HUES48 (cell line): ENCODE results near the gene NT5C2.
A peak's percentile ranks its signal among the peaks of the same experiment; 100 is the strongest.
"Not testable (repeated sequence)": the region's sequence is repeated elsewhere in the genome, so short reads cannot be mapped to it uniquely, and the experiment has no call there.

Experiments used
- H3K27ac ChIP-seq: one replicate; pipeline ENCODE4 v1.7.0; 2013; ENCODE audit warnings: low read depth, low read length, inconsistent platforms
- H3K27me3 ChIP-seq: 2 replicates; pipeline ENCODE4 v1.6.1; 2013; ENCODE audit warnings: mild to moderate bottlenecking, low read length; ENCODE audit not compliant: control insufficient read depth, insufficient read depth
- H3K36me3 ChIP-seq: 2 replicates; pipeline ENCODE4 v1.6.1; 2013; ENCODE audit warnings: low read length; ENCODE audit not compliant: control insufficient read depth, insufficient read depth
- H3K4me1 ChIP-seq: 2 replicates; pipeline ENCODE4 v1.6.1; 2013; ENCODE audit warnings: mild to moderate bottlenecking, low read length; ENCODE audit not compliant: control insufficient read depth, insufficient read depth
- H3K4me3 ChIP-seq: 2 replicates; pipeline ENCODE4 v1.5.1; 2013; ENCODE audit warnings: mild to moderate bottlenecking, low read depth, low read length
- H3K9ac ChIP-seq: 2 replicates; pipeline ENCODE4 v1.6.1; 2013; ENCODE audit warnings: mild to moderate bottlenecking, low read depth, low read length, moderate library complexity
- H3K9me3 ChIP-seq: 2 replicates; pipeline ENCODE4 v1.6.1; 2013; ENCODE audit warnings: low read length; ENCODE audit not compliant: control insufficient read depth, insufficient read depth

NT5C2 gene

GRCh38 chr10:103163766-103164403 is 29.2 kb downstream of the NT5C2 start:
- not testable (repeated sequence) for H3K9ac ChIP-seq, H3K27ac ChIP-seq, H3K9me3 ChIP-seq, H3K4me3 ChIP-seq, H3K27me3 ChIP-seq, H3K4me1 ChIP-seq
- peaks cover 22% of the 10 kb centered on the region; the same call in 1 of the 2 replicates for H3K36me3 ChIP-seq

DNA sequence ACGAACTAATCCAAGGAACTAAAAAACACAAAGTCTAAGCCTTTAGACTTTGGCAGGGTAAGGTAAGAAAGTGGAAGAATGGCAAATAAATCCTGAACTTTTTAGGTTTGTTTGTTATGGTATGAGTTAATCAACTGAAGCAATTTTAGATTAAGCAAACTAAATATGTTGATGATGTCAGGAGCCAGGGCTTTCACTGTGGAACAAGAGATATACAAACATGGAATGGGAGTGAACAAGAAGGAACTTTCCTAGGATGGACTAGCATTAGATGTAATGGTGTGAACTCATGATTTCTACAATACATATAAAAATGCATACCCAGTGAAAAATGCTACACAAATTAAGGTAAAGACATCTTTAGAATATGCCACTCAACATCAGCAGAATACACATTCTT is 35.8 kb downstream of the NT5C2 start:
- Histone ChIP-seq H3K4me1 (peaks cover 33% of the 10 kb centered on the region), H3K9ac (no peak overlapping the region), H3K27ac (no peak overlapping the region), H3K4me3 (no peak overlapping the region), H3K9me3 (no peaks in the 10 kb centered on the region), H3K27me3 (no peaks in the 10 kb centered on the region), H3K36me3 (no peaks in the 10 kb centered on the region; the same call in 1 of the 2 replicates)

DNA sequence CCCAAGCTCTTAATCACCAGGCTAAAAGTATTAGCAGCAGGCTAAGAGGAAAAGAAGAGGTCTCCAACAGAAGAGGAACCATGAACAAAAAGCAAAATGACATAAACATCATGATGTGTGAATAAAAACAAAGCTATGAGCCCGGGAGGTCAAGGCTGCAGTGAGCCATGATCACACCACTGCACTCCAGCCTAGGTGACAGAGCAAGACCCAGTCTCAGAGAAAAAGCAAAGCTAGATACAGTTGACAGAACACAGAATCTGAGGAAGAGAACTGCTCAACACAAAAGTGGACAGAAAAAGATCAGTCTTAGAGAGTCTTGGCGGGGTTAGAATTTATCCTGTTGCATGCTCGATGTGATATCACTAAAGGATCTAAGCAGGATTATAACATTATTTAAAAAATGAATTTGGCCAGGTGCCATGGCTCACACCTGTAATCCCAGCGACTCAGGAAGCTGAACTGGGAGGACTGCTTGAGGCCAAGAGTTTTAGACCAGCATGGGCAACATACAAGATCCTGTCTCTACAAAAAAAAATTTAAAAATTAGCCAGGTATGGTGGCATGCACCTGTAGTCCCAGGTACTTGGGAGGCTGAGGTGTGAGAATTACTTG is 37.5 kb downstream of the NT5C2 start:
- no peaks in the 10 kb centered on the region for H3K27me3 ChIP-seq
- H3K4me3 ChIP-seq: no peak overlapping the region
- peaks cover 33% of the 10 kb centered on the region for H3K4me1 ChIP-seq
- no peaks in the 10 kb centered on the region for H3K9me3 ChIP-seq
- H3K9ac ChIP-seq: no peak overlapping the region
- H3K36me3 ChIP-seq: no peaks in the 10 kb centered on the region; the same call in 1 of the 2 replicates
- no peak overlapping the region for H3K27ac ChIP-seq

DNA sequence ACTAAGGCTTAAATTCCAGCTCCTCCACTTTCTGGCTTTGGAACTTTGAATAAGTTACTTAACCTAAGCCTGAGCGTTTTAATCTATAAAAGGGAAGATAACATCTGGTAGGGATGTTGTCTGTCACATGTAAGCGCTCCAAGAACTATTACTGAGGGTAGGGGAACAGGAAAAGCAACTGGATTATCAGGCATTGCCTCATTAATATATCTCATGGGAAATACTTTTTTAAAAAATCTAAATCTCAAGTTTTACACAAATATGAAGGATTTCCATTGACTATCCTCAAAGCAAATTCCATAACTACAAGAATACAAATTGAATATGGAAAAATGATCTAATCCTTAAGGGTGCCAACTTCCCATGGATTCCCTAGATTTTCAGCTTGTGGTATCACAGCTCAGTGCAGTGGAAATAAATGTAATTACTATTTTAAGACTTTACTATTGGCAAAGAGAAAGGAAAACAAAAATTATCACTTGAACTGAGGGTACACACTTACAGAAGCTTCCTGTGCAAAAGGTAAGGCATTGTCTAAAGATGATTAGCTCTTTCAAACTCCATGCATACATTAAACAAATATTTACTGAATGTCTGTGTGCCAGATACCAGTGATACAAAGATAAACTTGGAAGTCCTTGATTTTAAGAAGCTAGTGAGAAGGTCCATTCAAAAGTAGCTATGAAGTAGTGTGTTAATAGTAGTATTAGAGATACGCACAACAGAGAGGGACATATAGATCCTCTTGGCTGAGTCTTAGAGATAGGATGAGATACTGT is 38.4 kb downstream of the NT5C2 start:
- Histone ChIP-seq H3K27me3 (no peaks in the 10 kb centered on the region), H3K36me3 (no peaks in the 10 kb centered on the region; the same call in 1 of the 2 replicates), H3K4me1 (peaks cover 33% of the 10 kb centered on the region), H3K9ac (no peak overlapping the region), H3K4me3 (no peak overlapping the region), H3K9me3 (no peaks in the 10 kb centered on the region), H3K27ac (peak overlapping the region; percentile 93)

DNA sequence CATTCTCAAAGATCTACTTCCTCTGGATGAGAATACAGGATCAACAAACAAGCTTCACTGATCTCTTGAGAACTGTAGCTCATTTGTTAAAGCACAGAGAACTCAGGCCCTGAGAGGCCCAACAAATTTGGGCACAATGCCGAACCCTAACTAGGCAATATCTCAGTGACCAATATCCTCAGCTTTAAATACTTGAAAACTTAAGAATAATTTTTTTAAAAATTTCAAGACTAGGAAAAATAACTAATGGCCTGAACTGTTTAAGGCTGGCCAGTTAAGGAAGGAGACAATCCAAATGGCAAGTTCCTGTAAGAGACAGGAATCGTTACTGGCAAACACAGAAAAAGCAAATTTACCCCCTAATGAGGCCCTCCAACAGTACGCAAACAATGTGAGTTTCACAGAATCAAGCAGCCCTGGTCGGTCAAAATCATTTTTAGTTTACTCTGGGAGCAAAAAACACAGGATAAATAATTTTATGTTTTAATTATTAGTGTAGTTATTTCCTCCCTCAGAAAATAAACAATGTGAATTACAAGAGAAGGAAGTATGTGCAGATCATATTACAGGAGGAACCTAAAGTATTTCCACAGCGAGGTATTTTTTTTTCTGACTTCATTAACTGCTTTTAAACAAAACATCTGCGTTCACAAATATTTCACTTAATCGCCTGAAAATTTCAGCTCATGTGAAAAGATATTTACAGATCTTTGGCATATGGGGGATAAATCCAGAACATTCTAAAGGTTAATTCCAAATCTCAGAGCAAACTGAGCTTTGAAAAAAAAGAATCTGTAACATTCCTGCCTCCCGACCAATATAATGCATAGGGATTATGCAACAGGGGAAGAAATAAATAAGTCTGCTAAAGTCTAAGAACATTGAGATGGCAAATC is 39.5 kb downstream of the NT5C2 start:
- Histone ChIP-seq H3K4me1 (peaks cover 33% of the 10 kb centered on the region), H3K27ac (peak overlapping the region; percentile 93), H3K27me3 (no peaks in the 10 kb centered on the region), H3K4me3 (peak overlapping the region; percentile 23; the same call in 1 of the 2 replicates), H3K36me3 (no peaks in the 10 kb centered on the region; the same call in 1 of the 2 replicates), H3K9me3 (no peaks in the 10 kb centered on the region), H3K9ac (peak overlapping the region; percentile 14; the same call in 1 of the 2 replicates)

- H3K27ac ChIP-seq: no peak overlapping the region
Observed at GRCh38 chr10:103149991-103150622, 43.0 kb downstream of the NT5C2 start.

DNA sequence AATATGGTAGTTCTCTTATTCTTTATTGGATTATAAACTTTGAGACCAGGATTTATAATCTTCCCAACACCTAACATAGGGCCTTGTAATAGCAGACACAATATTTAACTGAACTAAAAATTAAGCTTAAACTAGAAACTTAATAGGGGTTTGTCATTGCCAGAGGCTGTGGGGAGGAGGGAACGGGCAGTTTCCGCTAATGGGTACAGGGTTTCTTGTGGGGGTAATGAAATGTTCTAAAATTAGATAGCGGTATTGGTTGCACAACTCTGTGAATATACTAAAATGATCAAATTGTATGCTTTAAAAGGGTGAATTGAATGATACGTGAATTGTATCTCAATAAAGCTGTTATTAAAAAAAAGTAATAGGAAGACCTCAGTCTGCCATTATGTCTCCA is 45.4 kb downstream of the NT5C2 start:
- Histone ChIP-seq H3K27me3 (no peaks in the 10 kb centered on the region), H3K27ac (no peak overlapping the region), H3K9me3 (no peaks in the 10 kb centered on the region), H3K36me3 (no peaks in the 10 kb centered on the region; the same call in 1 of the 2 replicates), H3K4me1 (peaks cover 18% of the 10 kb centered on the region), H3K4me3 (no peak overlapping the region), H3K9ac (no peak overlapping the region)

More at GRCh38 chr10:103149991-103150622, 43.0 kb downstream of the NT5C2 start:
- Histone ChIP-seq H3K27me3 (no peaks in the 10 kb centered on the region), H3K9ac (no peak overlapping the region), H3K36me3 (no peaks in the 10 kb centered on the region; the same call in 1 of the 2 replicates), H3K4me1 (peaks cover 43% of the 10 kb centered on the region), H3K9me3 (no peaks in the 10 kb centered on the region), H3K4me3 (no peak overlapping the region)

DNA sequence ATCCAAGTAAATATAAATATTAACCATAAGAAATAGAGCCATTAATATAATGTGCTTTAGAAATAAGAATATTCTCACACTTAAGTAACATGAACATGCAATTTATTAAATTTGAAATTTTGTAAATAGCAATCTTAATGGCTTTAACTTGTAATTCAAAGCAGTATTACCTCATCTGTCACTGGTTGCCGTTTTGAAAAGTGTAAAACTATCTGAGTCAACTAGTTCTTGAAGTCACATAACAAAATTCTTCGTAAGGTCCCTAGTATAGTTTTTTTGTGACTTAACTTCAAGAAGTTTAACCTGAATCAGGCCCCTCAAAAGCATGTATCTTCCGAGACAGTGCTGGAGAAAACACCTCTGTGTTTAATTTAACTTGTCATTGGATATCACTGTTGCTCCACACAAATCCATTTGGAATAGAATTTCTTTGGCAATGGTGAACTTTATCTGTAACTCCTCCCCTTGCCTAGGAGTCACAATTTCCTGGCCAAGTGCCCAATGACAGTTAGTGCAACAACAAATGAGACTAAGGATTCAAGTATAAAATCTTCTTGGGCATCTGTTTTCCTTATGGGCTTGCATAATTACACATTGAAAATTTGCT is 47.1 kb downstream of the NT5C2 start:
- H3K9ac ChIP-seq: no peak overlapping the region
- no peak overlapping the region for H3K4me3 ChIP-seq
- H3K36me3 ChIP-seq: no peaks in the 10 kb centered on the region
- no peaks in the 10 kb centered on the region for H3K27me3 ChIP-seq
- H3K9me3 ChIP-seq: no peaks in the 10 kb centered on the region
- no peak overlapping the region for H3K27ac ChIP-seq
- peaks cover 16% of the 10 kb centered on the region for H3K4me1 ChIP-seq

DNA sequence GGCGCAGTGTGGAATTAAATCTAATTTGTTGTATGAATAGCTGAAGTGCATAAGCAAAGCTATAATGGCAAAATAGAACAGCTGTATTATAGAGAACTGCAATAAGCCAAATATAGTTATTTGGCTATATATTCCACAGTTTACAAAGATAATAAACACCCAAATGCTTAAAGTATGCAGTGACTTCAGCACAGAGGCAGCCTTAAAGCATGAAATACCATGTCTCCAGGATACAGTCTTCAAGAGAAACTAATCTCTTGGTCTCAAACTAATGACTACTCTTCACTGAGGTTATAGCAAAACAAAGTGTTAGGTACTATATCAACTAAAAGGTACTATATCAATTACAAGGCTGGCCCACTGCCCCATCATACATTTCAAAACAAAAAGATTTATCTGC is 48.0 kb downstream of the NT5C2 start:
- H3K27me3 ChIP-seq: no peaks in the 10 kb centered on the region
- H3K27ac ChIP-seq: no peak overlapping the region
- peaks cover 16% of the 10 kb centered on the region for H3K4me1 ChIP-seq
- no peaks in the 10 kb centered on the region for H3K9me3 ChIP-seq
- H3K4me3 ChIP-seq: no peak overlapping the region
- no peaks in the 10 kb centered on the region; the same call in 1 of the 2 replicates for H3K36me3 ChIP-seq
- H3K9ac ChIP-seq: no peak overlapping the region

GRCh38 chr10:103144041-103144440 is 49.0 kb downstream of the NT5C2 start:
- Histone ChIP-seq H3K27me3 (no peaks in the 10 kb centered on the region), H3K9me3 (no peaks in the 10 kb centered on the region), H3K27ac (no peak overlapping the region), H3K4me3 (no peak overlapping the region), H3K9ac (no peak overlapping the region), H3K36me3 (peaks cover 2% of the 10 kb centered on the region; the same call in 1 of the 2 replicates), H3K4me1 (peaks cover 16% of the 10 kb centered on the region)
